Neural cell (in vitro differentiated cells): ENCODE results near the gene EPS8.

Experiments used
- CTCF ChIP-seq: fragments of 450-650 bp; IDR thresholded peaks from 2 replicates; pipeline ENCODE4 v1.5.1; 2014; ENCODE audit warnings: antibody characterized with exemption, mild to moderate bottlenecking, moderate library complexity; ENCODE audit not compliant: poor library complexity, severe bottlenecking
- EP300 ChIP-seq: fragments of 450-650 bp; conservative IDR thresholded peaks from 2 replicates; pipeline ENCODE4 v1.6.1; 2014; ENCODE audit warnings: antibody characterized with exemption, mild to moderate bottlenecking, moderate library complexity; ENCODE audit not compliant: poor library complexity, severe bottlenecking
- MXI1 ChIP-seq: fragments of 450-650 bp; conservative IDR thresholded peaks from 2 replicates; pipeline ENCODE4 v1.6.1; 2014; ENCODE audit warnings: antibody characterized with exemption, mild to moderate bottlenecking; ENCODE audit not compliant: poor library complexity, severe bottlenecking
- REST ChIP-seq: IDR thresholded peaks from 2 replicates; pipeline ENCODE4 v1.6.1; 2012; ENCODE audit warnings: borderline replicate concordance

GRCh38 chr12:15700595-15700994, 88.6 kb downstream of the EPS8 start:
- no peak for TF ChIP-seq CTCF
- no peak for TF ChIP-seq REST
- no peak for TF ChIP-seq MXI1
- no peak for TF ChIP-seq EP300
